ENCODE results near the gene TMEM81.

The TMEM81 gene

GRCh38 chr1:205064741-205065316, 19.4 kb downstream of the TMEM81 start:
- H3K4me3 ChIP-seq (ENCODE audit: low read depth, low read length) = no peak overlapping the region
- DNase-seq (ENCODE audit: low read depth) = no peak
- in situ Hi-C loops (cut with HindIII; ENCODE audit: low sequenced_read_pairs) = no loop called here
- TF ChIP-seq CTCF (IDR thresholded peaks at IDR 0.05; ENCODE audit: low read depth, low read length, missing control alignments) = no peak

DNA sequence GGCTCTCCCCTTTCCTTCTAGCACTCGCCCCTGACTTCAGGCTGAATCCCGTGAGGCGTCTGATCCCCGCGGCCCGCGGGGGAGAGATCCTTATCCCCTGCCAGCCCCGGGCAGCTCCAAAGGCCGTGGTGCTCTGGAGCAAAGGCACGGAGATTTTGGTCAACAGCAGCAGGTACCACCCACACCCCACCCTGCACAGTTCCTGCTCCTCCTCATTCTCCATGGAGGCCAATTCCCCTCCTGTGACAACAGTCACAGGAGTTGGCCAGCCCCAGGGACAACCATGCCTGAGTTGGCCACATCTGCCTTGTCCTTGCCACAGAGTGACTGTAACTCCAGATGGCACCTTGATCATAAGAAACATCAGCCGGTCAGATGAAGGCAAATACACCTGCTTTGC, 20.0 kb downstream of the TMEM81 start:
- H3K4me3 ChIP-seq (ENCODE audit: low read depth, low read length) = no peak overlapping the region
- in situ Hi-C loops (cut with HindIII; ENCODE audit: low sequenced_read_pairs) = no loop called here
- no peak for DNase-seq (ENCODE audit: low read depth)
- no peak for TF ChIP-seq CTCF (IDR thresholded peaks at IDR 0.05; ENCODE audit: low read depth, low read length, missing control alignments)

GRCh38 chr1:205062895-205063294, 21.4 kb downstream of the TMEM81 start:
- in situ Hi-C loops (cut with HindIII; ENCODE audit: low sequenced_read_pairs) = no loop called here
- no peak for DNase-seq (ENCODE audit: low read depth)
- TF ChIP-seq CTCF (IDR thresholded peaks at IDR 0.05; ENCODE audit: low read depth, low read length, missing control alignments) = no peak
- no peak overlapping the region for H3K4me3 ChIP-seq (ENCODE audit: low read depth, low read length)

- no peak for DNase-seq (ENCODE audit: low read depth)
- no peak overlapping the region for H3K4me3 ChIP-seq (ENCODE audit: low read depth, low read length)
- in situ Hi-C loops (cut with HindIII; ENCODE audit: low sequenced_read_pairs) = no loop called here
- no peak for TF ChIP-seq CTCF (IDR thresholded peaks at IDR 0.05; ENCODE audit: low read depth, low read length, missing control alignments)
These were observed 21.9 kb downstream of the TMEM81 start for GRCh38 chr1:205062319-205062718.

DNA sequence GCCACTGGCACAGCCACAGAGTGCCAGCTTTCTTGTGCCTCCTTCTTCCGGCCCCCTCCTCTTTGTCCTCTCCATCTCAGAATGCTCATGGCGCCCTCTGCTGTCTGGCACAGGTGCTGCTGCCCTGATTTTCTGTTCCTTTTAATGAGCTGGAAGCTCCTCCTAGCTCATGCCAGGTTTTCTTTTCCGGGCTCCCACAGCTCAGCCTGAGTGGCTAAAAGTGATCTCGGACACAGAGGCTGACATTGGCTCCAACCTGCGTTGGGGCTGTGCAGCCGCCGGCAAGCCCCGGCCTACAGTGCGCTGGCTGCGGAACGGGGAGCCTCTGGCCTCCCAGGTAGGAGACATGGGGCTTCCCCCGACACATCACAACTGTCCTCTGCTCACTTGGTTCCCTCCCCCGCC, 22.6 kb downstream of the TMEM81 start:
- peak; percentile 45 for DNase-seq (ENCODE audit: low read depth)
- in situ Hi-C loops (cut with HindIII; ENCODE audit: low sequenced_read_pairs) = no loop called here
- H3K4me3 ChIP-seq (ENCODE audit: low read depth, low read length) = no peak overlapping the region
- peak; percentile 91 for TF ChIP-seq CTCF (IDR thresholded peaks at IDR 0.05; ENCODE audit: low read depth, low read length, missing control alignments)

GRCh38 chr1:205061227-205061626, 23.0 kb downstream of the TMEM81 start:
- in situ Hi-C loops (cut with HindIII; ENCODE audit: low sequenced_read_pairs) = no loop called here
- DNase-seq (ENCODE audit: low read depth) = no peak
- no peak overlapping the region for H3K4me3 ChIP-seq (ENCODE audit: low read depth, low read length)
- no peak for TF ChIP-seq CTCF (IDR thresholded peaks at IDR 0.05; ENCODE audit: low read depth, low read length, missing control alignments)

Measured in astrocyte of the cerebellum (primary cell).